ENCODE data around the gene SNX5. TPM values are rescaled to one million over a fixed set of nuclear protein-coding genes. Genes with fewer than 3 reads are reported as not detected.

SNX5 gene
- total and polyA plus RNA-seq, 2 of the 13 experiments (the other 11 are each of a cell fraction or from before 2014, with no cell fraction given): 664 to 1,040 TPM

- TF ChIP-seq HOXA7 (CRISPR knock-in tag; IDR thresholded peaks at IDR 0.05) (no peak), ZEB1 (IDR thresholded peaks at IDR 0.05; ENCODE audit: insufficient replicate concordance, low read depth) (no peak), MAF1 (CRISPR knock-in tag; IDR thresholded peaks at IDR 0.05; ENCODE audit: borderline replicate concordance) (no peak), NCOA1 (CRISPR knock-in tag; IDR thresholded peaks at IDR 0.05) (no peak), CBX5 (CRISPR knock-in tag; IDR thresholded peaks at IDR 0.05; ENCODE audit: borderline replicate concordance) (peak; percentile 95), IKZF4 (CRISPR knock-in tag; IDR thresholded peaks at IDR 0.05; ENCODE audit: borderline replicate concordance, low read depth, not compliant biosample characterization) (no peak)
Measured at GRCh38 chr20:18001131-18001921, 32.7 kb upstream of the SNX5 start (continued).

GRCh38 chr20:17999566-17999965 lies 31.0 kb upstream of the SNX5 start:
- no peak for FAIRE-seq
- 60% methylated on average over 4 of the region's 4 CpGs for whole genome bisulfite sequencing (ENCODE audit: low lambda C conversion rate)

More at GRCh38 chr20:17999566-17999965, 31.0 kb upstream of the SNX5 start:
- Histone ChIP-seq H3K27me3 (ENCODE audit: control insufficient read depth in 1 of 2, insufficient read depth in 2 of 2, low read length in 2 of 2) (peaks cover 2 to 29% of the 10 kb centered on the region in 2 experiments; a peak in 3 of 5 replicates), H3K4me2 (ENCODE audit: low read depth, low read length) (no peak overlapping the region), H2AFZ (ENCODE audit: low read length) (no peak overlapping the region), H3K4me3 (replicated peaks in 1 of 3; ENCODE audit: insufficient read depth in 1 of 3, low read depth in 2 of 3, low read length in 3 of 3) (no peak overlapping the region), H3K4me1 (ENCODE audit: insufficient read depth, low read length) (peaks cover 50% of the 10 kb centered on the region), H3K9ac (ENCODE audit: insufficient read depth, low read depth, low read length) (no peak overlapping the region), H3K27ac (ENCODE audit: extremely low read length, insufficient read depth, low read length) (no peak overlapping the region), H3K36me3 (replicated peaks in 1 of 2; ENCODE audit: control insufficient read depth in 1 of 2, insufficient read depth in 2 of 2, low read length in 2 of 2) (no peaks in the 10 kb centered on the region), H3K79me2 (ENCODE audit: insufficient read depth, low read length) (no peaks in the 10 kb centered on the region), H3K9me3 (ENCODE audit: low read length) (no peaks in the 10 kb centered on the region), H4K20me1 (ENCODE audit: insufficient read depth, low read length) (no peaks in the 10 kb centered on the region)
- CTCF ChIA-PET (ENCODE audit: low intra/inter-chr PET ratio, low total read pairs): no interaction called here
- intact Hi-C loops (cut with micrococcal nuclease; ENCODE audit: unreplicated experiment): loop anchor here (5.0 kb wide), 2 partner anchors 142 to 467 kb away; partner anchors contain the start of gene BFSP1
- DNase-seq (ENCODE audit: low spot score) (no peak), ATAC-seq (no peak)
- POLR2A ChIA-PET: no interaction called here
- in situ Hi-C loops (cut with HindIII; ENCODE audit: extremely low pct_ligation_motif_present, low pct_unique_long_range_greater_than_20kb): no loop called here
- no TSS peak for BruUV-seq (replicated peaks)
- TF ChIP-seq ISX (CRISPR knock-in tag; conservative IDR thresholded peaks at IDR 0.05) (no peak), ZNF7 (CRISPR knock-in tag; IDR thresholded peaks at IDR 0.05) (no peak), KLF15 (CRISPR knock-in tag; IDR thresholded peaks at IDR 0.05; ENCODE audit: borderline replicate concordance) (no peak)
